NCI-H2196 treated with DMSO at 0.1 percent for 48 hours (cell line): Measurements from ENCODE around the gene STK32C.

ENCODE experiments used
- DNase-seq: peaks from one replicate; lab custom pipeline; 2025; ENCODE audit not compliant: unreplicated experiment; lab: John Stamatoyannopoulos, UW

STK32C gene

DNA sequence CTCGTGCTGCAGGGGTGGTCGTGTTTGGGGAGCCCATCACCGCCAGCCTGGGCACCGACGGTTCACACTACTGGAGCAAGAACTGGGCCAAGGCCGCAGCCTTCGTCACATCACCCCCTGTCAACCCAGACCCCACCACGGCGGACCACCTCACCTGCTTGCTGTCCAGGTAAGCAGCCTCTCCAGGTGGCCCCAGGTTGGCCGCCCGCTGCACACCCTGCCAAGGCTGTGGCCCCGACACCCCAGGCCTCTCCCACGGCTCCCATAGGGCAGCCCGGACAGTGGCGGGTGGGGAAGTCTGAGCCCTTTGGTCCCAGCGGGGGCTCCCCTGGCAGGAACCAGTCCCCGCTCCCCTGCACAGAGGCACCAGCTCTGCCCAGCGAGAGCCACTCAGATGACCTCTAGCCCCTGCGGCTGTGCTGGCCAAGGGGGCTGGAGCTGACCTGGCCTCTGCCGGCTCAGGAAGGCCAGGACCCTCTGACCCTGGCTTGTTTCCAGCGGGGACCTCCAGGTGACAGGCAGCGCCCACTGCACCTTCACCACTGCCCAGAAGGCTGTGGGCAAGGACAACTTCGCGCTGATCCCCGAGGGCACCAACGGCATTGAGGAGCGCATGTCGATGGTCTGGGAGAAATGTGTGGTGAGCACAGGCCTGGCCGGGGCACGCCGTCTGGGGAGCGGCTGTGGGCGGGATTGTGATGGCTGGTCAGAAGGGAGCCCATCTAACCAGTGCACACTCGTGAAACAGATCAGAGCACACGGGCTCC lies 107.2 kb downstream of the STK32C start:
- DNase-seq, result no peak

GRCh38 chr10:132199854-132200311 lies 107.9 kb downstream of the STK32C start:
- no peak for DNase-seq

DNA sequence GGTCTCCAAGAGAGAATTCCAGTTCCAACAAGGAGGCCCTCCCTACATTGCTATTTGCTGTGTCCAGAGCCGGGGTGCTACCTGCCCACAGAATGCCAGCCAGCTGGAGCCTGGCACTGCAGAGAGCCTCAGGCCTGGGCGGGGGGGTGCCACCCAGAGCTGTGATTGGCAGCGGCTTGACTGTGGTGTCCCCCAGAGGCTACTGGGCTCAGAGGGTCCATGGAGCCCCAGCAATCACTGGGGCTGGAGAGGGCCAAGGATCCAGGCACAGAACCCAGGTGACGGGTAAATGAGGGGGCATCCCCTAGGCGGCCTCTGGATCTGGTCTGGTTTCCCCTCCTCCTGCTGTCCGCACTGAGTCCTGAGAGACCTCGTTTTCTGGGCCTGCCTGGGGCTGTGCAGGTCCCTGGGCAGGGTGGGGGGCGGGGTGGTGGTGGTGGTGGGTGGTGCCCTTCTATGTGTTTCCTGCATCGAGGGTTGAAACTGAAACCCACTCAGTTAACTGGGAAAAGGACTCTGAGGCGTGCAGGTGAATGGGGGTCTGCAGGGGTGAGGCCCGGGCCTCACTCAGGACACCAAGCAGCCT lies 108.4 kb downstream of the STK32C start:
- DNase-seq, result no peak

DNA sequence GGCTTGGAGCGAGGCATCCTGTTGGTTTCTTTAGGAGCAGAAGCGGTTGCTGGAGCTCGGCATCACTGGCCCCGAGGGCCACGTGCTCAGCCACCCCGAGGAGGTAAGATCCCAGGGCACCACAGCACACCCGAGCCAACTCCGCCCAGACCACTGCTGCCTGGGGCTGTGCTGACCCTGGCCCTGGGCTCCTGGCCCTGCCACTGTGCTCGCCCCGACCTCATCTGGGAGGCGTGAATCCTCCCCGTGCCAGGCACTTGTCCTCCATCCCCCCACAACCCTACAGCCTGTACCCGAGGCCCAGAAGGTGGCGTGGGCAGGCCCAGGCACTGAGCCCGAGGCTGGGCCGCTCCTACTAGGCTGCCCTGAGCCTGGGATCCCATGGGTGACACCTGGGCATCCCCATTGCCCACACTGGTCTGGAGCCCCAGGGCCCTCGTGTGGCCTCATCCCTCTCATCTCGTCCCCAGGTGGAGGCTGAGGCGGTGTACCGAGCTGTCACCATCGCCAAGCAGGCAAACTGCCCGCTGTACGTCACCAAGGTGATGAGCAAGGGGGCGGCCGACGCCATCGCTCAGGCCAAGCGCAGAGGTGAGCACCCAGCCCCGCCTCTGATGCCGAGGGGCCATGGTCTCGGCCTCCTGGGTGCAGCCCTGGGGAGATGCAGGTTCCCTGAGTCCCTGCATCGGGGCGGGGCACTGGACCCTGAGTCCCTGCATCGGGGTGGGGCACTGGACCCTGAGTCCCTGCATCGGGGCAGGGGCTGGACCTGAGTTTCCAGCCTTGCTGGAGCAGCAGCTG lies 109.2 kb downstream of the STK32C start:
- DNase-seq, result no peak

DNA sequence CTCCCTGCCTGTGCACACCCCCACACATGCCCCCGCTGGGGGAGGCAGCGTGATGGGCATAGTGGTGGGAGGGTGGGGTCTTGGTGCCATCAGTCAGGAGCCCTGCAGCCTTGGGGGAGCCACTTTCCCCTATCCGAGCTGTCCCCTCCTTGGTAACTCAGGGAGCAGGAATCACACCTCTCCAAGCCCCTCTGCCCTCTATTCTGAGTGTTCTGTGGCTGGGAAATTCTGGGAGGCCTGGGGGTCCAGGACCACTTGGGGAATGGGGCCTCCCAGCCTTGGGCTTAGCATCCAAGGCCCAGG lies 109.7 kb downstream of the STK32C start:
- no peak for DNase-seq

DNA sequence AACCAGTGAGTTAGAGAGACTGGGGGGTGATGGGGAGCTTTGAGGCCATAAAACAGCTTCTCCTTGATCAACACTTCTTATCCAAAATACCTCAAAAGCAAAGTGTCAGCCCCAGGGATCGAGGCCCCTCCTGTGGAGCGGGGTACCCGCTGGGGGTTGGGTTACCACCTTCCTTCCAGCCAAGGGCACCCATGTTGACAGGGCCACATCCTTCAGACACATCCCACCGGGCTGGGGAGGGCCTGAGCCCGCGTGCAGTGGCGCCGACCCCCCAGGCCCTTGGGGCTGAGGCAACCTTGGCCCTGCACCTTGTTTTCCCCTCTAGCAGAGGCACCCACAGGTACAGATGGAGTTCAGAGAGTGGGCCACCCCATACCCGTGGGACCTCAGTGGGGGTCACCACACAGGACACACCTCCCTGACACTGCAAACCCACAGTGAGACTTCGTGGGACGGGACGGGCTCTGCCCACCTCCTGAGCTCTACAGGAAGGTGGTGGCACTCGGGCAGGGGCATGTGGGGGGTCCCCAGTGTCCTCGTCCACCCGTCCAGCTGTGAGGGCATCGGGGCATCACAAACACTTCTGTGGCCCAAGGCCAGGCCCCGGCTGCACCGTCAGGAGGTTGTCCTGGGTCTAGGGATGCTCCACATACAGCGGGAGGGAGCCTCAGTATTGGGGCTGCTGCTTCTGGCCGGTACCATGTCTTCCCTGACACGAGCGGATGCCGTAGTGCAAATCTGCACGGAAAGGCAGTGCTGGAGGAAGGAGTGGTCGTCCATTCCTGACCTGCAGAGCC lies 110.3 kb downstream of the STK32C start:
- DNase-seq, result no peak

- DNase-seq, result no peak
Observed at GRCh38 chr10:132196178-132197113, 111.3 kb downstream of the STK32C start.

DNA sequence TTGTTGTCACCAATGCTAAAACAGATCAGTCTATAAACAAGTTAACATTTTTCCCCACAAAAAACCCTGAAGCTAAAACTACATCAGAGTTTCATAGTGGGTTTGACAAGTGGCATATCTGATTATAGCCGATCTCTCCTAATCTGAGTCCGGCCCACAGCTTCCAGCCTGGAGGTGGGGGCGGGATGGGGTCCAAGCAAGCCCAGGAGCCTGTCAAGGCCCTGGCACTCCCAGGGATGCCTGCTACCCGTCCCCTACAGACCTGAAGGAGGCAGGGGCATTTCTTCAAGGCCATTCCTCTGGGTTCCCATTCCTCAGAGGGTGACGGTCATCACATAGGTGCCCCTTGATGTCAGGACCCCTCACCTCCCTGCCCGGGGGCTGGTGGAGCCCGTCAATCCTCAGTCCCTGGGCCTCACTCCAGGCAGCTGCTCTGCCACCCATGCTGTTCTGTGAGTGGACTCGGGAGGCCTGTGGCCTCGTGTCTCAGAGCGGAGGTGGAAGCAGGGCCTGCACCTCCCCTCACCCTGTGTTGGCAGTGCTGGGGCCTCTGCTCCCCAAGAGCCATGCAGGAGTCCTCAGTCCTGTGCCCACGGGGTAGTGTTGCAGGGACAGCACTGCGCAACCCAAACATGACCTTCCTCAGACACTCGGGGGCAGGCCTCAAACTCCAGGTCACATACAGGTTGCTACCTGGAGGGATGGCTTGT lies 112.2 kb downstream of the STK32C start:
- no peak for DNase-seq

- DNase-seq, result no peak
Observed at GRCh38 chr10:132194726-132195125, 113.0 kb downstream of the STK32C start.

DNA sequence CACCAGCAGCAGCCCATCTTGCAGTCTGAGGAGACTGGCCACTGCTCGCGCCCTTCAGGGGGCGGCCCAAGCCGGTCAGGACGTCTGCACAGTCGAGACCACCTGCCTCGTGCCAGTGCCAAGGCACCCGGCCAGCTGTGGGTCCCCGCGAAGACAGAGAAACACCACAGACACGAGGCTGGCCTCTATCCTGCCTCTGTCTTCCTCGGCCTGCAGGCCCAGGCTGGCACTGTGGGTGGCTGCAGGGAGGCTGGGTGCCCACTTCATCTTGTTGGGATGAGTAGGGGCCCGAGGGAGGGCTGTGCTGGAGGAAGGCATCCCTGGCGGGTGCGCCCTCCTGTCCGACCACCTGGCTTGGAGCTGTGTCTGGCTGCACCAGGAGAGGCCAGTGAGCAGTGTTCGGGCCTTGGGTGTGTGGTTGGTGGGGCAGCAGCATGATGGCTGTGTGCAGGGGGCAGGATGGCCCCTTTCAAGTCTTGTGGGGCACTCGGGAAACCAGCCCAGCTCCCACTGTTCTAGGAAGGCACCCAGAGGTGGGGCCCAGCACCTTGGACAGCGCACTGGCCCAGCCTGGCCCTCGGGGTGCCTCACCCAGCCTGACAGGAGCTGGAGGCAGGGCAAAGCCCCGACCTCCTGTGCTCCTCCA lies 113.7 kb downstream of the STK32C start:
- DNase-seq, result no peak

DNA sequence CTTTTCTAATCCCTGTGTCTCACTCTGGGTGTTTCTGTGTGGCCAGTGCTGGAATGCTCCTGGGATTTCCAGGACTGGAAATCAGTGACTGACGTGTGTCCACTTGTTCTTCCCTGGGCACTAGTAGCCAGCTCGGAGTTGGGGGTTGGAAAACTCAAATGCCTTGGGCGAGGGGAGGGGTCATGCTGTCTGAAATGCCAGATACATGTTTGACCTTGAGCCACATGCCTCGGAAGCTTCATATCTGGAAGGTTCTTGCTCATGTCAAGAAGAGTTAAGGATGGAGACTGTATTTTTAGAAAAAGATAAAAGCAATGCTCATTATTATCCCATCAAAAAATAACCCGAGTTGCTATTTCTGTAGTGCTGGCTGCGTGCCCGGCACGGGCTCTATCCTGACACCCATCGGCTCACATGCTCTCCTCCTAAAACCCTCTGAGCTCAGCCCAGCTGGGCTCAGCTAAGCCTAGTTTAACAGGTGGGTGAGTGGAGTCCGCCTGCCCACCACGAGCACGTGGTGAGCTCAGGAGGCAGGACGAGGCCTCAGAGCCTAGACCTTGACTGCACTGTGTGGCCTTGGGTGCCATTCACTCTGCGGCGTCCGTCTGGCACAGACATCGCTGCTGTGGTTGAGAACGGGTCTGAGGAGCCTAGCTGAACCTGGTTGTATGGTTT lies 114.6 kb downstream of the STK32C start:
- DNase-seq, result no peak

DNA sequence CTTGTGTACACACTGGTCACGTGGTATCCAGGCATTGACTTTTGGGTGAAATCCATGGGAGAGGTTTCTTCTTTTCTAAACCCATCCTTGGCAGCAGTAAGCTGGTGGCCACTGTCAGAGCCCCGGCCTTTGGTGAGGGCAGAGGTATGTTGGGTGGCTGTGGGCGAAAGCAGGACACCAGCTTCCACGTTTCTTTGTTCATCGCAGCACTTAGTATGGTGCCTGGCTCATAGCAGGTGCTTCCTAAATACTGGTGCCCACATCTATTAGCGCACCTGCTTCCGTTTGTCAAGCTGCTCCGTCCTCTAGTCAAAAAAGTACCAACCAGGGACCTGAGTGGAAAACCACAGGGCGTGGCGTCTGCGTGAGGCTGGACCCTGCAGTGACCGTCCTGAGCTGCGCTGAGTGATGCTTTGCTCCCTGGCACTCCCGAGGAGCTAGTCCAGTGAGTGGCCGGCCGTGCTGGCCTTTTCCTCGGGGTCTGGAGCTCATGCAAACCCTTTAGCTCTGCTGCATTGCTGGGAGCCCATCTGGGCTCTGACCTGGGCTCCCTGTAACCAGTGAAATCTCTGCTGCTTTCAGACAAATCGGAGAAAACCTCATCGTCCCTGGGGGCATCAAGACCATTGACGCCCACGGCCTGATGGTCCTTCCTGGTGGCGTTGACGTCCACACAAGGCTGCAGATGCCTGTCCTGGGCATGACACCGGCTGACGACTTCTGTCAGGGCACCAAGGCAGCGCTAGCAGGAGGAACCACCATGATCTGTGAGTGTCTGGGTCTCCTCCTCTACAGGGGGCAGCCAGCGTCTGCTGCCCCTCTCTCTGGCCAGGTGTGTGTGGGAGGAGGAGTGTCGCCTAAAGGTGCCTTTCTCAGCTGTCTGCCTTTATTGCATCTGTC lies 115.4 kb downstream of the STK32C start:
- no peak for DNase-seq

DNA sequence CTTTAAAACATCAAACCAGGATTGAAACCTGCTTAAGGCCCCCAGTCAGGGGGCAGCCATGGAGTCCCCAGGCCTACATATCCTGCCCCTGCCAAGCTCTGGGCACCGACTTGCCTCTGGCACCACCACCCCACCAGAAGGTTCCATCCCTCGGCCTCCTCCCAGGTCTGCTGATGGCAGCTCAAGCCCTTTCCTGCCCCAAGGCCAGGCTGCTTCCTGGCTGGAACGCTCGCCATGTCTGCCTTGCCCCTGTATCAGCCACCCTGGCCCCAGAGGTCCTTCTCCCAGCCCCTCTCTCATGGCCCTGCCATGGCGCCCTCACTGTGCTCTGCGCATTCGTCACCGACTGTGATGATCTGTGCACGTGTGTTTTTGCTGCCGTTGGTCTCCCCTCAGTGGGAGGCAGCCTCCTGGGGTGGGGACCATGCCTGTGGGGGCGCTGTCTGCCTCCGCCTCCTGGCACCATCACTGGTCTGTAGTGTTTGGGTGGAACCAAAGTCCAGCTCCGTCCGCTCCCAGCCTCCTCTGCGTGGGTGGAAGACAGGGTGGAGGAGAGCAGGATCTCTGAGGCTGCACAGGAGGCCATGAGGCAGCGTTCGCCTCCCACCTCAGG lies 117.8 kb downstream of the STK32C start:
- no peak for DNase-seq

- DNase-seq, result no peak
Observed at GRCh38 chr10:132189016-132189415, 118.7 kb downstream of the STK32C start.

DNA sequence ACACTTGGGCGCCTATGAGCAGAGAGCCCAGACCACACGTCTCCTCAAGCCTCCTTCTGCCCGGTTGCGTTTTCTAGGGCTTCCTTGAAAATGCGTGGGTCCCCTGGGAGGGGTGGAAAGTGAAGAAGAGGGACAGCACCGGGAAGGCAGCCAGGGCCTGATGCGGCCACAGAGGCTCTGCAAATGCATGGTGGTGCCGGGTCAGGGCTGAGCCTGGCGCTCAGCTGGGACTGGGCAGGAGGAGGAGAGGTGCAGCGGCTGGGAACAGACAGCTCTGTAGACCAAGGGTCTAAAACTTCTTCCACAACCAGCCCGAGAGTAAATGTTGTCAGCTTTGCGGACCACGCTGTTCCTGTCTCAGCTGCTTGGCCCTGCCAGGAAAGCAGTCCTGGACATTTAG lies 119.4 kb downstream of the STK32C start:
- DNase-seq, result no peak

GRCh38 chr10:132187430-132188138 lies 120.2 kb downstream of the STK32C start:
- no peak for DNase-seq
